ENCODE results near the gene MAPT. TPM values are rescaled to one million over a fixed set of nuclear protein-coding genes. Genes with fewer than 3 reads are reported as not detected.
A peak's percentile ranks its signal among the peaks of the same experiment; 100 is the strongest.

MAPT gene
- total and polyA plus RNA-seq, 2 of the 13 experiments (the other 11 are each of a cell fraction or from before 2014, with no cell fraction given), result 2.1 to 2.8 TPM

GRCh38 chr17:46002311-46002972, 108.1 kb downstream of the MAPT start (continued):
- TF ChIP-seq, protein P1, sequence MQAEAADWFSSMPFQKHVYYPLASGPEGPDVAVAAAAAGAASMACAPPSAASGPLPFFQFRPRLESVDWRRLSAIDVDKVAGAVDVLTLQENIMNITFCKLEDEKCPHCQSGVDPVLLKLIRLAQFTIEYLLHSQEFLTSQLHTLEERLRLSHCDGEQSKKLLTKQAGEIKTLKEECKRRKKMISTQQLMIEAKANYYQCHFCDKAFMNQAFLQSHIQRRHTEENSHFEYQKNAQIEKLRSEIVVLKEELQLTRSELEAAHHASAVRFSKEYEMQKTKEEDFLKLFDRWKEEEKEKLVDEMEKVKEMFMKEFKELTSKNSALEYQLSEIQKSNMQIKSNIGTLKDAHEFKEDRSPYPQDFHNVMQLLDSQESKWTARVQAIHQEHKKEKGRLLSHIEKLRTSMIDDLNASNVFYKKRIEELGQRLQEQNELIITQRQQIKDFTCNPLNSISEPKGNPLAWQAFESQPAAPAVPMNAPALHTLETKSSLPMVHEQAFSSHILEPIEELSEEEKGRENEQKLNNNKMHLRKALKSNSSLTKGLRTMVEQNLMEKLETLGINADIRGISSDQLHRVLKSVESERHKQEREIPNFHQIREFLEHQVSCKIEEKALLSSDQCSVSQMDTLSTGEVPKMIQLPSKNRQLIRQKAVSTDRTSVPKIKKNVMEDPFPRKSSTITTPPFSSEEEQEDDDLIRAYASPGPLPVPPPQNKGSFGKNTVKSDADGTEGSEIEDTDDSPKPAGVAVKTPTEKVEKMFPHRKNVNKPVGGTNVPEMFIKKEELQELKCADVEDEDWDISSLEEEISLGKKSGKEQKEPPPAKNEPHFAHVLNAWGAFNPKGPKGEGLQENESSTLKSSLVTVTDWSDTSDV (CRISPR knock-in tag; IDR thresholded peaks at IDR 0.05), result no peak
- TF ChIP-seq, protein P2, sequence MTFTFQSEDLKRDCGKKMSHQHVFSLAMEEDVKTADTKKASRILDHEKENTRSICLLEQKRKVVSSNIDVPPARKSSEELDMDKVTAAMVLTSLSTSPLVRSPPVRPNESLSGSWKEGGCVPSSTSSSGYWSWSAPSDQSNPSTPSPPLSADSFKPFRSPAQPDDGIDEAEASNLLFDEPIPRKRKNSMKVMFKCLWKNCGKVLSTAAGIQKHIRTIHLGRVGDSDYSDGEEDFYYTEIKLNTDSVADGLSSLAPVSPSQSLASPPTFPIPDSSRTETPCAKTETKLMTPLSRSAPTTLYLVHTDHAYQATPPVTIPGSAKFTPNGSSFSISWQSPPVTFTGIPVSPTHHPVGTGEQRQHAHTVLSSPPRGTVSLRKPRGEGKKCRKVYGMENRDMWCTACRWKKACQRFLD (CRISPR knock-in tag; IDR thresholded peaks at IDR 0.05; ENCODE audit: borderline replicate concordance), result no peak
- TF ChIP-seq, protein P3, sequence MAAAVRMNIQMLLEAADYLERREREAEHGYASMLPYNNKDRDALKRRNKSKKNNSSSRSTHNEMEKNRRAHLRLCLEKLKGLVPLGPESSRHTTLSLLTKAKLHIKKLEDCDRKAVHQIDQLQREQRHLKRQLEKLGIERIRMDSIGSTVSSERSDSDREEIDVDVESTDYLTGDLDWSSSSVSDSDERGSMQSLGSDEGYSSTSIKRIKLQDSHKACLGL (CRISPR knock-in tag; IDR thresholded peaks at IDR 0.05), result peak; percentile 75
- TF ChIP-seq ZNF296 (CRISPR knock-in tag; conservative IDR thresholded peaks at IDR 0.05) (0 out of 2 replicates have a peak, but pooled peaks have one; percentile 27), SMARCC2 (IDR thresholded peaks at IDR 0.05) (no peak)
- TF ChIP-seq, protein P4, sequence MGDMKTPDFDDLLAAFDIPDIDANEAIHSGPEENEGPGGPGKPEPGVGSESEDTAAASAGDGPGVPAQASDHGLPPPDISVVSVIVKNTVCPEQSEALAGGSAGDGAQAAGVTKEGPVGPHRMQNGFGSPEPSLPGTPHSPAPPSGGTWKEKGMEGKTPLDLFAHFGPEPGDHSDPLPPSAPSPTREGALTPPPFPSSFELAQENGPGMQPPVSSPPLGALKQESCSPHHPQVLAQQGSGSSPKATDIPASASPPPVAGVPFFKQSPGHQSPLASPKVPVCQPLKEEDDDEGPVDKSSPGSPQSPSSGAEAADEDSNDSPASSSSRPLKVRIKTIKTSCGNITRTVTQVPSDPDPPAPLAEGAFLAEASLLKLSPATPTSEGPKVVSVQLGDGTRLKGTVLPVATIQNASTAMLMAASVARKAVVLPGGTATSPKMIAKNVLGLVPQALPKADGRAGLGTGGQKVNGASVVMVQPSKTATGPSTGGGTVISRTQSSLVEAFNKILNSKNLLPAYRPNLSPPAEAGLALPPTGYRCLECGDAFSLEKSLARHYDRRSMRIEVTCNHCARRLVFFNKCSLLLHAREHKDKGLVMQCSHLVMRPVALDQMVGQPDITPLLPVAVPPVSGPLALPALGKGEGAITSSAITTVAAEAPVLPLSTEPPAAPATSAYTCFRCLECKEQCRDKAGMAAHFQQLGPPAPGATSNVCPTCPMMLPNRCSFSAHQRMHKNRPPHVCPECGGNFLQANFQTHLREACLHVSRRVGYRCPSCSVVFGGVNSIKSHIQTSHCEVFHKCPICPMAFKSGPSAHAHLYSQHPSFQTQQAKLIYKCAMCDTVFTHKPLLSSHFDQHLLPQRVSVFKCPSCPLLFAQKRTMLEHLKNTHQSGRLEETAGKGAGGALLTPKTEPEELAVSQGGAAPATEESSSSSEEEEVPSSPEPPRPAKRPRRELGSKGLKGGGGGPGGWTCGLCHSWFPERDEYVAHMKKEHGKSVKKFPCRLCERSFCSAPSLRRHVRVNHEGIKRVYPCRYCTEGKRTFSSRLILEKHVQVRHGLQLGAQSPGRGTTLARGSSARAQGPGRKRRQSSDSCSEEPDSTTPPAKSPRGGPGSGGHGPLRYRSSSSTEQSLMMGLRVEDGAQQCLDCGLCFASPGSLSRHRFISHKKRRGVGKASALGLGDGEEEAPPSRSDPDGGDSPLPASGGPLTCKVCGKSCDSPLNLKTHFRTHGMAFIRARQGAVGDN (CRISPR knock-in tag; IDR thresholded peaks at IDR 0.05), result peak; percentile 60

Data from HepG2 (cell line).